Stimulated activated CD4-positive, alpha-beta T cell treated with anti-CD3 and anti-CD28 coated beads, TNF-alpha, amount 100 ng/mL, for 4 hours (primary cell): Measurements from ENCODE around the gene SEPHS2.
A peak's percentile ranks its signal among the peaks of the same experiment; 100 is the strongest.
"Not testable (repeated sequence)": the region's sequence is repeated elsewhere in the genome, so short reads cannot be mapped to it uniquely, and the experiment has no call there.

Experiments
- DNase-seq, 3 experiments: peaks; one replicate each; pipeline ENCODE4 v3.0.0-alpha.2; 2020; ENCODE audit warnings: low read depth in 3 of 3

Gene SEPHS2

DNA sequence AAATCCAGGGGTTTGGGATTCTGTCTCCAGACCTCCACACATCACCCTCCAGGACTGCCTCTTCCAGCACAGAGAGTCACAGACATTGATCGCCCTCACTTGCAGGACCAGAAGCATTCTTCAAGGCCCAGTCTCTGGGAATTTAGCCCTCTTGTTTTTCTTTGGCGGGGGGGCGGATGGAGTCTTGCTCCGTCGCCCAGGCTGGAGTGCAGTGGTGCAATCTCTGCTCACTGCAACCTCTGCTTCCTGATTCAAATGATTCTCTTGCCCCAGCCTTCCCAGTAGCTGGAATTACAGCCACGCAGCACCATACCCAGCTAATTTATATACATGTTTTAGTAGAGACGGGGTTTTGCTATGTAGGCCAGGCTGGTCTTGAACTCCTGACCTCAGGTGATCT is 18.4 kb upstream of the SEPHS2 start:
- DNase-seq: no peak

GRCh38 chr16:30461426-30461825 is 15.8 kb upstream of the SEPHS2 start:
- DNase-seq: not testable (repeated sequence)

- no peak for DNase-seq
These were observed 13.8 kb upstream of the SEPHS2 start for GRCh38 chr16:30459456-30459855.

GRCh38 chr16:30458561-30459394 is 13.1 kb upstream of the SEPHS2 start:
- peak; percentile 60 to 73 (median 65) for DNase-seq

- DNase-seq: no peak
These were observed 12.3 kb upstream of the SEPHS2 start for GRCh38 chr16:30457743-30458560.

- DNase-seq: no peak
These were observed 11.6 kb upstream of the SEPHS2 start for GRCh38 chr16:30457256-30457655.

DNA sequence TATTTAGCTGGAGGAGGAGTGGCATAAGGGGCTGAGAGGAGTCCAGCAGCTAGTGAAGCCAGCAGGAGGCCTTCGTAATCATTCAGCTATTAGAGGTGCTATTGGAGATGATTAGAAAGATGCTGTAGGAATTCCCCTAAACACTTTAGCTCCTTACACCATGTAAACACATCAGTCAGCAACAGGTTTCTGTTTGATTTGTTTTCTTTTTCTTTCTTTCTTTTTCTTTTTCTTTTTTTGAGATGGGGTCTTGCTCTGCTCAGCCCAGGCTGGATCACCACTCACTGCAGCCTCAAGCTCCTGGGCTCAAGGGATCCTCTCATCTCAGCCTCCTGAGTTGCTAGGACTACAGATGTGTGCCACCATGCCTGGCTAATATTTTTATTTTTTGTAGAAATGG is 10.6 kb upstream of the SEPHS2 start:
- DNase-seq: no peak

GRCh38 chr16:30452709-30453580 is 7.3 kb upstream of the SEPHS2 start:
- not testable (repeated sequence) for DNase-seq

DNA sequence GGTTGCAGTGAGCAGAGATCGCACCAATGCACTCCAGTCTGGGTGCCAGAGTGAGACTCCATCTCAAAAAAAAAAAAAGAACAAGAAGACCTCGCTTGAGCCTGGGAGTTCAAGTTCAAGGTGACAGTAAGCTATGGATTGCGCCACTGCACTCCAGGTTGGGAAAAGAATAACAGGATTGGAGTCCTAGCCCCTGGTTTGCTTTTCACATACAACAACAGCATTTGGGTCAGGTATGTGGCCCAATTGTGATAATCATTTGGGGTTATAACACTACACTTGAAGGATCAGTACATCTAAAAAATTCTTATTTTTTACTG is 3.4 kb upstream of the SEPHS2 start:
- DNase-seq: no peak

- no peak for DNase-seq
These were observed 2.0 kb upstream of the SEPHS2 start for GRCh38 chr16:30447512-30448226.

DNA sequence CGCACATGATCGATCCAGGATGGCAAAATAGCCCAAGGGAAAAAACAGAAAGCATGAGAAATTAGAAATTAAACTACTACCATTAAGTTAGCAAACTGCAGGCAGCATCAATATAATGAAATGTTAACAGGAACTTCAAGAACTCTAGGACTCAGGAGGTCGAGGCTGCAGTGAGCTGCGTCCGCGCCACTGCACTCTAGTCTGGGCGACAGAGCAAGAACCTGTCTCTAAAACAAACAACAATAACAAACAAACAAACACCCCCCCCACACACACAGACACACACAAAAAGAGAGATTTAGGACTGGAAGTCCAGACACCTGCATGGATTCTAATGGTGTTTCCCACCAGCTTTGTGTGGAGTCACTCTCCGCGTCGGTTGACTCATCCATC is 525 bp upstream of the SEPHS2 start:
- no peak for DNase-seq

GRCh38 chr16:30445149-30445407 is 596 bp downstream of the SEPHS2 start:
- no peak for DNase-seq

GRCh38 chr16:30444231-30445148 is 1.2 kb downstream of the SEPHS2 start:
- no peak for DNase-seq

DNA sequence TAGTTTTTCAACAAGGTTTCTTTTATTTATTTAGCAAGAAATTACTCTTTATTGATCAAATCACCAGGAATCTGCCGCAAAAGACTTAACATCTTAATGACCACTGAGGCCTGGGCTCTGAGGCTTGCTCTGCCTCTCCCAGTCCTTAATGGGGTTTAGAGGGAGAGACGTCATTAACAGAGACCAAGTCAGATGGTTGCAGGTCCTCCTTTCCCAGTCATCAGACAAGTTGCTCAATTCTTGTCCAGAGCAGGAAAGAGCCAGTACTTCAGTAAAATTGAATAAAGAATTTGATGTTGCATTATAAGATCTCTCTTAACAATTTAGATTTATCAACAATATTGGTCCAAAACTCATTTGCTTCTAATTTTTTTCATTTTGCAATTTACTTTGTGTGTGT is 2.0 kb downstream of the SEPHS2 start:
- no peak for DNase-seq

DNA sequence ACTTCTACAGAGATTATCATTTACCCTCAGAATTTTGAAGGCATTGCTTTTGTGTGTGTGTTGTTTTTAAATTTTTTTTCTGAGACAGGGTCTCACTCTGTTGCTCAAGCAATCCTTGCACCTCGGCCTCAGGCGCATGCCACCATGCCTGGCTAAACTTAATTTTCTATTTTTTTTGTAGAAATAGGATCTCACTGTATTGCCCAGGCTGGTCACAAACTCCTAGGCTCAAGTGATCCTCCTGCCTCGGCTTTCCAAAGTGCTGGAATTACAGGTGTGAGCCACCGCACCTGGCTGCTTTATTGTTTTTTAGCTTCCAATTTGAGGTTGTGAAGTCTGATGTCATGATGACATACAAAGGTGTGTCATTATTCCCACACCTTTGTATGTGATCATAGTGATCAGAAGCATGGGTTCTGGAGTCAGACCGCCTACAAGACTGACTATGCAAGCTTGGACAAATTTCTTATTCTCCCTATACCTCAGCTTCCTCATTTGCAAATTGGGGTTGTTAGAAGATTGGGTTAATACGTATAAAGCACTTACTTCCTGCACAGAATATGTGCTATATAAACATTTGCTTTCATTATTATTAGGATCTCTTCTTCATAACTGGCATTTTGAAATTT is 5.8 kb downstream of the SEPHS2 start:
- DNase-seq: no peak

DNA sequence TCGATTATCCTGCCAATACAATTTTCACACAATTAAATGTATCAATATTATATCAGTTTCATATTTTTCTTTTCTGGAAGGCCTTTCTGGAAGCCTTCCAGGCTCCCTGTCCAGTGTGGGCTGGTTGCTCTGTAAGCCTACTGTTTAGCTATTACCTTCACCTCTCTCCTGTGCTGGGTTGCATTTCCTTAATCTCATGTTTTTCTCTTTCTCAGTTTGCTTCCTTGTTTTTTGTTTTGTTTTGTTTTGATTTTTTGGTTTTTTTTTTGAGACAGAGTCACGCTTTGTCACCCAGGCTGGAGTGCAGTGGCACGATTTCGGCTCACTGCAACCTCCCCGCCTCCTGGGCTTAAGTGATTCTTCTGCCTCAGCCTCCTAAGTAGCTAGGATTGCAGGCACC is 6.8 kb downstream of the SEPHS2 start:
- DNase-seq: no peak

DNA sequence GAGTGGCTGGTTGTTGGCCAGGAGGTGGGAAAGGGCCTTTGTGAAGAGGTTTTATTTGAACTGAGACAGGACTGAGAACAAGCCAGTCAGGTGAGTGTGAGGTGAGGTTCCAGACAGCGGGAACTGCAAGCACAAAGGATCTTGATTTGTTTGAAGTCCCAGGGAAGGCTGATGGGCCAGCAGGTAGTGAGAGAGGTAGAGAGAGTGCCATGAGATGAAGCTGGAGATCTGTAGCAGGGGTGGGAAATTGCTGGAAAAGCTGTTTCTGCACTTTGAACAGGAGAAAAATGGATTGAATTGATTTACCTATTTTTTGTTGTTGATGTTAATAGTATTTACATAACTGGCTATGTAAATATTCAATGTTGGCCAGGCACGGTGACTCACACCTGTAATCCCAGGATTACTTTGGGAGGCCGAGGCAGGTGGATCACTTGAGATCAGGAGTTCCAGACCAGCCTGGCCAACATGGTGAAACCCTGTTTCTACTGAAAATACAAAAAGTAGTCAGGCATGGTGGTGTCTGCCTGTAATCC is 8.1 kb downstream of the SEPHS2 start:
- no peak for DNase-seq

DNA sequence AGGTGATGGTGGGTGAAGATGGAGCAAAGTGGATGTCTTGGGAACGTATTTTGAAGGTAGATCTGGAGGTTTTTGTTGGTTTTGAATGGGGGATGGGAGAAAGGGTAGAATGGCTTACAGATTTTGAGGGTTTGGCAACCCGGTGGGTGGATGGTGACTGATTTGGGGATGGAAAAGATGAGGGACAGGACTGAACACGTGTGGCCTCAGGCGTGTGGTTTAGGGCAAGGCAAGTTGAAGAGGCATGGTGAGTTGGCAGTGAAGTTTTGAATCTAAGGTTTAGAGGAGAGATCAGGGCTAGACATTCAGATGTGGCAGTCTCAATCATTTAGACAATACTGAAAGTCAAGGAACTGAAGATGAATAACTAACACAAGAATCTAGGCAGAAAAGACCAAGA is 10.8 kb downstream of the SEPHS2 start:
- no peak for DNase-seq

DNA sequence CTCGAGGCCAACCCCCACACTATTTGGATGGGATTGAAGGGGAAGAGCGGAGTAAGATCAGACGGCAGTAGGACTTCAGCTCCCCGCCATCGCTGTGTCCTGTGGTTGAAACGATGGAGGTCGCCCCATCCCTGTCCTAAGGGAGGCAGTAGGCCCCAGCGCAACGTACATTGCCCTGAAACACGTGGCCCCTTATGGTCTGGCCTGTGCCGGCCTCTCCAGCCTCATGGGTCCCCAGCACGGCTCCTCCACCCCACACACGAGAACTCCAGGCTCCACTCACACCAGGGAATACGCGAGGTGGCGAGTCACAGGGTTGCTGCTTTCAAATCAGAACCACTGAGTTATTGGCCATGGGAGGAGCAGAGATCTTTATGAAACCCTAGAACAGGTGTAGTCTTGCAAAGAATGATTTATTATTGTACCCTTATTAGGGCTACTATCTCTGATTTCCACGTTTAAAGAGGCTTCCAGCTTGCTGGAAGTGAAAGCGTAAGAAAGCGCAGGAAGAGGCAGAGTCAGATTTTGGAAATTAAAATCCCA is 15.2 kb downstream of the SEPHS2 start:
- no peak for DNase-seq
